GM13977 (cell line): ENCODE results near the gene NQO2.

Experiments
- DNase-seq: peaks from one replicate; pipeline ENCODE4 v3.0.0; 2012; ENCODE audit warnings: low spot score
- CTCF ChIP-seq: IDR thresholded peaks from 2 replicates; pipeline ENCODE4 v1.5.1; 2012; ENCODE audit warnings: mild to moderate bottlenecking, control low read depth; ENCODE audit not compliant: insufficient read depth; ENCODE audit errors: extremely low read depth, missing control alignments
- in situ Hi-C: fragments of 300-500 bp; cut with MboI; formaldehyde crosslinking; loops from one replicate; pipeline ENCODE4 v1.12.0; 2022; ENCODE audit warnings: low sequenced_read_pairs, low pct_unique_long_range_greater_than_20kb, mixed read lengths, inconsistent platforms; ENCODE audit not compliant: unreplicated experiment

The NQO2 gene

DNA sequence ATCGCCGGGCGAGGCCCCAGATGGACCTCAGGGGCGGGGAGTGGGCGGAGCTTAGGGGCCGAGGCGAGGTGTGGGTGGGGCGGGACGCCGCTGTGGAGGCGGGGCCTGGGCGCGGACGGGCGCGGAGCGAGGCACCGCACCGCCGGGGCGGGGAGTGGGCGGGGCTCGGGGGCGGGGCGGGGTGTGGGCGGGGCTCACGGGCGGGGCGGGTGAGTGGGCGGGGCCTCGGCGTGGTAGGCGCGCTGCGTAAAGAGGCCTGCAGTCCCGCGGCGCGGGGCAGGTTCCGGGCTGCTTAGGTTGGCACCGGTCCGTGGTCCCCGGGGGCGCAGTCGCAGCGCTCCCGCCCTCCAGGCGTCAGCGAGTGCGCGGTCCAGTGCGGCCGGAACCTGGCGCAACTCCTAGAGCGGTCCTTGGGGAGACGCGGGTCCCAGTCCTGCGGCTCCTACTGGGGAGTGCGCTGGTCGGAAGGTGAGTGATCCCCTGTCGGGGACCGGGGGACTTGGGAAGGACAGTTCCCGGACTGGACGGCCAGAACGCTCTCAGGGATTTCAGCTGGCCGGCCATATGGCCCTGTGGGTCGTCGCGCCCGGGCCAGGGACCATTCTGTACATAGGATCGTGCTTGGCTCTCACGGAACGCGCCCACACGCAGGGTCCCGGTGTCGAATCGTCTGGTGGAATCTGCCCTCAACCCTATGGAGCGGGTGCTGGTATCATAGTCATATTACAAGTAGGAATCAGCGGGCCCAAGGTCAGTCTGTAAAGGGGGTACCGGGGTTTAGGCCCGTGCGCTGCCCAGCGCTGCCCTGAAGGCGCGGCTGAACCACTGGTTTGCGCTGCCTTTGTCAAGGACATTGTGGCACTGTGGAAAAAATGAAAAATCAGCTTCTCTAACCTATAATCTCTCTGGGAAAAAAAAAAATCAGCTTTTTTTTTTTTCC, at the start of gene NQO2:
NQO2 (plus strand) TSS at position 277 of the 940 bp plus-strand sequence. CDS start 6,659 bp downstream, outside the sequence.
- in situ Hi-C loops = no loop called here
- TF ChIP-seq CTCF = no peak
- DNase-seq = peak; percentile 99

- TF ChIP-seq CTCF = no peak
- in situ Hi-C loops = no loop called here
- DNase-seq = no peak
Observed at GRCh38 chr6:2950713-2951112, 49.0 kb upstream of the NQO2 start.

DNA sequence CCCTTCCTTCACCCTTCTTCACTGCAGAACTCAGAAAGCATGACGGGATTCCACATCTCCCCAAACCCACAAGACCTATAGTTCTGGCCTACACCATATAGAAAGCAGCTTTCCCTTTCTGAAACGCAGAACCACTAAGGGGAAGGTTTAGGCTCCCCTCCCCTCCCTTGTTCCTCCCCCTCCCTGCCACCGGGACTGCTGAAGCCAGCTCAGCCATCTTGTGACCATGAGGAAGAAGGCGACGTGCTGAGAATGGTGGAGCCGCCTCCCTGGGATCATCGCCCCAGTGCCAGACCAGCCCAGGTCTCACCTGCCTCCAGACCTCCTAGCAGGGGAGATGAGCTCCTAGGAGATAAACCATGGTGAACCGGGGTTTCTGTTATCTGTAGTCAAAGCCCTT, 48.0 kb upstream of the NQO2 start:
- in situ Hi-C loops = no loop called here
- no peak for DNase-seq
- TF ChIP-seq CTCF = no peak

DNA sequence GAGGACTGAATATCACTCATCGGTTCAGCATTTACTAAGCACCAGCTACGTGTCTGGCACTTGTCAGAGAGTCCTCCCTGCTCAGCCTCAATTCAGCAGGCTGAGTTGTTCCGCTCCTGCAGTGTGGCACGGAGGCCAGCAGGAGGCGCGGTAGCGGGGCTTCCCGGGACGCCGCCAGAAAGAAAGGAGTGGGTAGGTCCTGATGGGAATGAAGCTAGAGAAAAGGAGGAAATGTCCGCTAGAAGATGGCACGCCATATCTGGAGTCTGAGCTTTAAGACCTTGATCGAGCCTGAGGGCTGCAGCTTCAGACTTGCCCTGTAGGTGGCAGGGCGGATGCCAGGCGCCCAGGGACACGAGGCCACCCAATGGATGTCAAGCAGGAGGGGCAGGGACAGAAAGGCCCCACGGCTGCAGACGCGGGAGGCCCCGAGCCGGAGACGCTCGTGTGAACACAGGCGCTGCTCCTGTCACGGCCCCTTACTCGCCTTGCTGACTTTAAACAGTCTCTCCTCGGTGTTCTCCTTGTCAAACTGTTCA, 47.1 kb upstream of the NQO2 start:
- in situ Hi-C loops = no loop called here
- peak; percentile 46 for TF ChIP-seq CTCF
- DNase-seq = peak; percentile 50

DNA sequence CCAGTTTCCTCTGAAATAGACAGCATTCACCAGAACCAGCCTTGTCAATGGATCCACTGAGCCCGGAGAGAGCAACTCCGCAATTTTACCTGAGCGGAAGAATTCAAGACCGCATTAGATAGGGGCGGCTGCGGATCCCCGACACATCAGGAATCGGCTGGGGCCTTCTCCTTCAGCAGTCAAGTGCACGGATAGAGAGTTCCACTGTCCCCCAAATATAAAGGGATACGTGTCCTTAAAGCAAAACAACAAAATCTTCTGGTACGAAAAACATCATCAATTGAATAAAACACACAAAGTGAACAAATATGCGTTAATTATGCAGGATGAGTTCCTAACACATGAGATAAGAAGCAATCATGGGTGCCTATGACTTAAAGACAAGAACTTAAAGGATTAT, 46.6 kb upstream of the NQO2 start:
- DNase-seq = no peak
- no peak for TF ChIP-seq CTCF
- in situ Hi-C loops = no loop called here

GRCh38 chr6:2956930-2957685, 42.6 kb upstream of the NQO2 start:
- DNase-seq = no peak
- in situ Hi-C loops = no loop called here
- TF ChIP-seq CTCF = no peak
